Fibroblast of lung (primary cell): Measurements from ENCODE around the gene TNFSF10. TPM values are rescaled to one million over a fixed set of nuclear protein-coding genes. Genes with fewer than 3 reads are reported as not detected.
"Not testable (repeated sequence)": the region's sequence is repeated elsewhere in the genome, so short reads cannot be mapped to it uniquely, and the experiment has no call there.

Experiments
- DNase-seq, 2 donors: peaks; one replicate each; pipeline versions ENCODE4 v3.0.0 to v3.0.0-alpha.2; 2010; ENCODE audit warnings: low read depth in 2 of 2
- H2AFZ ChIP-seq: 2 replicates; pipeline ENCODE4 v1.5.1; 2012; ENCODE audit warnings: low read length, control low read depth, inconsistent platforms
- H3K27ac ChIP-seq: 2 replicates; pipeline ENCODE4 v1.5.1; 2011; ENCODE audit warnings: low read length, control low read depth; ENCODE audit not compliant: insufficient read depth
- H3K27me3 ChIP-seq: 2 replicates; pipeline ENCODE4 v1.5.1; 2011; ENCODE audit warnings: mild to moderate bottlenecking, low read length; ENCODE audit not compliant: control insufficient read depth, insufficient read depth
- H3K36me3 ChIP-seq: 2 replicates; pipeline ENCODE4 v1.5.1; 2011; ENCODE audit warnings: low read length; ENCODE audit not compliant: control insufficient read depth, insufficient read depth
- H3K4me1 ChIP-seq: 2 replicates; pipeline ENCODE4 v1.5.1; 2011; ENCODE audit warnings: low read length; ENCODE audit not compliant: control insufficient read depth, insufficient read depth; ENCODE audit errors: extremely low read depth
- H3K4me2 ChIP-seq: 2 replicates; pipeline ENCODE4 v1.5.1; 2011; ENCODE audit warnings: low read length, control low read depth; ENCODE audit not compliant: insufficient read depth; ENCODE audit errors: extremely low read depth
- H3K4me3 ChIP-seq, 4 experiments: fragments of 200-600 bp in 1 of 4; sonication (generic) in 1 of 4; replicated peaks in 1 of 4; 2 replicates each; pipeline ENCODE4 v1.5.1; 2011 to 2016; ENCODE audit warnings: low read length in 4 of 4, low read depth in 3 of 4, mild to moderate bottlenecking in 3 of 4, control low read depth in 2 of 4, inconsistent platforms in 1 of 4, mixed read lengths in 1 of 4; ENCODE audit not compliant: insufficient read depth in 1 of 4; ENCODE audit errors: control extremely low read depth in 1 of 4
- H3K79me2 ChIP-seq: 2 replicates; pipeline ENCODE4 v1.5.1; 2012; ENCODE audit warnings: mild to moderate bottlenecking, low read length, inconsistent platforms; ENCODE audit not compliant: control insufficient read depth, insufficient read depth
- H3K9ac ChIP-seq: 2 replicates; pipeline ENCODE4 v1.5.1; 2011; ENCODE audit warnings: mild to moderate bottlenecking, low read length, control low read depth; ENCODE audit not compliant: insufficient read depth
- H3K9me3 ChIP-seq: 2 replicates; pipeline ENCODE4 v1.5.1; 2012; ENCODE audit warnings: low read depth, low read length; ENCODE audit not compliant: control insufficient read depth, insufficient read depth
- H4K20me1 ChIP-seq: 2 replicates; pipeline ENCODE4 v1.5.1; 2011; ENCODE audit warnings: low read length; ENCODE audit not compliant: control insufficient read depth, insufficient read depth; ENCODE audit errors: extremely low read depth
- EZH2 ChIP-seq: IDR thresholded peaks from 2 replicates; pipeline ENCODE4 v1.5.1; 2012; ENCODE audit warnings: low read length, control low read depth, mild to moderate bottlenecking; ENCODE audit errors: missing control alignments
- polyA plus RNA-seq, 2 donors: library from polyadenylated mRNA; depleted of rRNA in 1 of 2; stranded (reverse) in 1 of 2; unstranded in 1 of 2; fragments of >200 nt; gene quantifications; 2 replicates each; pipeline ENCODE4 v1.2.1, GENCODE V29; 2011 to 2012; ENCODE audit warnings: missing spikeins in 1 of 2
- total RNA-seq: library from RNA; depleted of rRNA; stranded (reverse); fragments of >200 nt; gene quantifications from 2 replicates; pipeline ENCODE4 v1.2.1, GENCODE V29; 2014
- TF ChIP-seq, protein P1 (sequence below), 2 donors: IDR thresholded peaks in 1 of 2; conservative IDR thresholded peaks in 1 of 2; 1 replicate in 1 of 2; 2 replicates in 1 of 2; pipeline ENCODE4 v1.5.1; 2011 to 2012; ENCODE audit warnings: low read length in 2 of 2, control low read depth in 1 of 2, inconsistent platforms in 1 of 2, low read depth in 1 of 2, mild to moderate bottlenecking in 1 of 2

Gene TNFSF10
- total and polyA plus RNA-seq, 2 donors (not counting 1 experiment from before 2014, with no cell fraction given): 1.3 to 4.3 TPM

DNA sequence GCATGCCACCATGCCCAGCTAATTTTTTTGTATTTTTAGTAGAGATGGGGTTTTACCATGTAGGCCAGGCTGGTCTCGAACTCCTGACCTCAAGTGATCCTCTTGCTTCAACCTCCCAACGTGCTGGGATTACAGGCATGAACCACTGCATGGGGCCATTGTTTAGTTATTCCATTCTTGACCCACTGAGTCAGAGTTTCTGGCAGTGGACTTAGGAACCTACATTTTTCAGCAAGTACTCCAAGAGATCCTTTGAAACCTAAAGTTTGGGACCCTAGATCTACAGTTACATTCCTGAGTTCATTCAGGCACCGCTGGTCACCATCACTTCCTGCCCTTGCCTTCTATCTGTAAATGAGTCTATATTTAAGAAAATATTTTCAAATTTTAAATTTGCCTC lies 1.4 kb upstream of the TNFSF10 start:
- no peak overlapping the region for H3K4me2 ChIP-seq
- H2AFZ ChIP-seq: no peak overlapping the region
- TF ChIP-seq EZH2: no peak
- TF ChIP-seq, protein P1, sequence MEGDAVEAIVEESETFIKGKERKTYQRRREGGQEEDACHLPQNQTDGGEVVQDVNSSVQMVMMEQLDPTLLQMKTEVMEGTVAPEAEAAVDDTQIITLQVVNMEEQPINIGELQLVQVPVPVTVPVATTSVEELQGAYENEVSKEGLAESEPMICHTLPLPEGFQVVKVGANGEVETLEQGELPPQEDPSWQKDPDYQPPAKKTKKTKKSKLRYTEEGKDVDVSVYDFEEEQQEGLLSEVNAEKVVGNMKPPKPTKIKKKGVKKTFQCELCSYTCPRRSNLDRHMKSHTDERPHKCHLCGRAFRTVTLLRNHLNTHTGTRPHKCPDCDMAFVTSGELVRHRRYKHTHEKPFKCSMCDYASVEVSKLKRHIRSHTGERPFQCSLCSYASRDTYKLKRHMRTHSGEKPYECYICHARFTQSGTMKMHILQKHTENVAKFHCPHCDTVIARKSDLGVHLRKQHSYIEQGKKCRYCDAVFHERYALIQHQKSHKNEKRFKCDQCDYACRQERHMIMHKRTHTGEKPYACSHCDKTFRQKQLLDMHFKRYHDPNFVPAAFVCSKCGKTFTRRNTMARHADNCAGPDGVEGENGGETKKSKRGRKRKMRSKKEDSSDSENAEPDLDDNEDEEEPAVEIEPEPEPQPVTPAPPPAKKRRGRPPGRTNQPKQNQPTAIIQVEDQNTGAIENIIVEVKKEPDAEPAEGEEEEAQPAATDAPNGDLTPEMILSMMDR (conservative IDR thresholded peaks at IDR 0.05 in 1 of 2, IDR thresholded peaks at IDR 0.05 in 1 of 2; ENCODE audit: low read depth in 1 of 2, low read length in 2 of 2): no peak

DNA sequence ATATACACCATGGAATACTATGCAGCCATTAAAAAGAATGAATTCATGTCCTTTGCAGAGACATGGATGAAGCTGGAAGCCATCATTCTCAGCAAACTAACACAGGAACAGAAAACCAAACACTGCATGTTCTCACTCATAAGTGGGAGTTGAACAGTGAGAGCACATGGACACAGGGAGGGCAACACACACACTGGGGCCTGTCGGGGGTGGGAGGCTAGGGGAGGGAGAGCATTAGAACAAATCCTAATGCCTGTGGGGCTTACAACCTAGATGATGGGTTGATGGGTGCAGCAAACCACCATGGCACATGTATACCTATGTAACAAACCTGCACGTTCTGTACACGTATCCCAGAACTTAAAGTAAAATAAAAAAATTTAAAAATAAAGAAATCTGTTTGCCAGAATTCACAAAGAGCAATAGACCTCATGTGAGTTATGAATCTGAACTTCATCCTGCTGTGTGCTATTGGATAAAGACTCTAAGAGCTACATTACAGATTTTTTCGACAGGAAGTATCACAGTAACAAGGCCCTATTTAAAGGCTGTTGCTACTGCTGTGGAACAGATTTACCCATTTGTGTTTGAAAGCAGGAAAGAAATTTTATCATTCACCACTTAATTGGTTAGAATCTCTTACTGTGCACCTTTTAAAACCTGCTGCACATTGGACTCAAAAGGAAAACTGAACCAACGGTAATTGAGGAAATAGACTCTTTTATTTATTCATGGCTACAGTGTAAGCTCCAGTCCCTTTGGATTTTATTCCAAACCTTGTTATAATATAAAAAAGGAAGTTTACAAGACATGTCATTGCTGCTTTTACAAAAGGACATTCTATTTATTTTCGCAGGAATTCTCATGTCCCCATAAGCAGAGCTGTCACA lies 1.1 kb downstream of the TNFSF10 start:
- not testable (repeated sequence) for H4K20me1 ChIP-seq, H3K4me2 ChIP-seq, H3K79me2 ChIP-seq, H3K4me1 ChIP-seq, H3K27ac ChIP-seq, H3K9ac ChIP-seq, H2AFZ ChIP-seq, H3K27me3 ChIP-seq, H3K36me3 ChIP-seq, H3K9me3 ChIP-seq, DNase-seq
- H3K4me3 ChIP-seq: peak overlapping the region in 1 of 4 experiments; percentile 49

More for the DNA sequence above, 1.4 kb upstream of the TNFSF10 start:
- Histone ChIP-seq H3K9me3 (no peaks in the 10 kb centered on the region), H3K79me2 (no peaks in the 10 kb centered on the region), H3K36me3 (no peaks in the 10 kb centered on the region), H4K20me1 (no peaks in the 10 kb centered on the region), H3K27ac (no peak overlapping the region), H3K9ac (no peak overlapping the region), H3K27me3 (no peaks in the 10 kb centered on the region), H3K4me3 (no peak overlapping the region), H3K4me1 (peaks cover 4% of the 10 kb centered on the region)
- peak in 1 of 2 donors; percentile 83 for DNase-seq

DNA sequence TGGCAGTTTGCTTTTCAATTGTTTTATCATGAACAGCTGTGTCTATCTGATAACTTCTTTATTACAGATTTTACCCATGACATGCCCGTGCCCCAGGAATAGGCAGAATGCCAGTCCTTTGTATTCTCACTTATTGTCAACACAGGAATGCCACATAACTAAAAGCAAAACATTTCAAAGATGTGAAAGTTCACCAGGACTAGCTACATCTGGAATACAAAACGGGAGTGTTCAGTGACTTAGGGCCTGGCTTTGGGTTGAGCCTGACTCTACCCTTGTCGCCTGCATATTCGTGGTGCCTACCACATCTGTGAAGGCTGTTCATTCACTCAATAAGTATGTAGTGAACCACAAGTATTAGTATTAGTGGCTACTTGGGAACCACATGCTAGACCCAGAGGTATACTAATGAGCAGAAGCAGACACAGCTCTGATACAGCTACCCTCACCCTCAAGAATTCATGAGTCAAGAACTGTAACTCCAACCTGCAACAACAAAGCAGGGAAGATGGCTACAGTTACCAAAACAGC lies 2.9 kb downstream of the TNFSF10 start:
- H3K79me2 ChIP-seq: no peaks in the 10 kb centered on the region
- DNase-seq: peak; percentile 66 to 99
- no peaks in the 10 kb centered on the region for H3K36me3 ChIP-seq
- H3K9ac ChIP-seq: no peak overlapping the region
- no peaks in the 10 kb centered on the region for H3K9me3 ChIP-seq
- peak overlapping the region; percentile 15 for H3K27ac ChIP-seq
- H3K4me1 ChIP-seq: peaks cover 9% of the 10 kb centered on the region
- H2AFZ ChIP-seq: no peak overlapping the region
- peak overlapping the region; percentile 18 for H3K4me2 ChIP-seq
- H3K27me3 ChIP-seq: no peaks in the 10 kb centered on the region
- H4K20me1 ChIP-seq: no peaks in the 10 kb centered on the region
- TF ChIP-seq, protein P1 (conservative IDR thresholded peaks at IDR 0.05 in 1 of 2, IDR thresholded peaks at IDR 0.05 in 1 of 2; ENCODE audit: low read depth in 1 of 2, low read length in 2 of 2): no peak
- no peak overlapping the region for H3K4me3 ChIP-seq
